ENCODE results near the gene MPV17. TPM values are rescaled to one million over a fixed set of nuclear protein-coding genes. Genes with fewer than 3 reads are reported as not detected.
"Not testable (repeated sequence)": the region's sequence is repeated elsewhere in the genome, so short reads cannot be mapped to it uniquely, and the experiment has no call there.

MPV17 gene
- total RNA-seq, 1 experiment from 2014 or later, result 77.4 TPM

GRCh38 chr2:27271631-27272340 lies 51.1 kb downstream of the MPV17 start:
- Mint-ChIP-seq H3K4me1 (ENCODE audit: low read depth, unreplicated experiment) (no peaks in the 10 kb centered on the region), H3K27me3 (ENCODE audit: unreplicated experiment) (peaks cover 33% of the 10 kb centered on the region), H3K36me3 (ENCODE audit: insufficient read depth, unreplicated experiment) (no peaks in the 10 kb centered on the region), H3K4me3 (ENCODE audit: low read depth, unreplicated experiment) (no peak overlapping the region), H3K27ac (ENCODE audit: unreplicated experiment) (no peak overlapping the region), H3K9me3 (ENCODE audit: low read depth, unreplicated experiment) (no peaks in the 10 kb centered on the region)
- no TSS peak for BruUV-seq (replicated peaks)
- intact Hi-C loops (cut with micrococcal nuclease; ENCODE audit: unreplicated experiment), result no loop called here
- TF ChIP-seq CTCF (IDR thresholded peaks at IDR 0.05; ENCODE audit: unreplicated experiment), result no peak
- CTCF ChIA-PET, result interaction anchor here (0.6 to 0.7 kb wide), 3 partner anchors 21 to 82 kb away, joined by 3 to 4 read pairs (median 3); no protein-coding TSS in a partner anchor
- DNase-seq, result no peak

GRCh38 chr2:27270670-27271069 lies 52.2 kb downstream of the MPV17 start:
- no peak overlapping the region for H3K4me3 Mint-ChIP-seq (ENCODE audit: low read depth, unreplicated experiment)
- no peaks in the 10 kb centered on the region for H3K36me3 Mint-ChIP-seq (ENCODE audit: insufficient read depth, unreplicated experiment)
- H3K27me3 Mint-ChIP-seq (ENCODE audit: unreplicated experiment), result peaks cover 22% of the 10 kb centered on the region
- TF ChIP-seq CTCF (IDR thresholded peaks at IDR 0.05; ENCODE audit: unreplicated experiment), result no peak
- H3K4me1 Mint-ChIP-seq (ENCODE audit: low read depth, unreplicated experiment), result no peaks in the 10 kb centered on the region
- no peaks in the 10 kb centered on the region for H3K9me3 Mint-ChIP-seq (ENCODE audit: low read depth, unreplicated experiment)
- BruUV-seq (replicated peaks), result no TSS peak
- H3K27ac Mint-ChIP-seq (ENCODE audit: unreplicated experiment), result no peak overlapping the region
- DNase-seq, result no peak
- intact Hi-C loops (cut with micrococcal nuclease; ENCODE audit: unreplicated experiment), result no loop called here
- CTCF ChIA-PET, result interaction anchor here (1.2 kb wide), 1 partner anchor 9 kb away, joined by 3 read pairs; no protein-coding TSS in a partner anchor

- Mint-ChIP-seq H3K4me1 (ENCODE audit: low read depth, unreplicated experiment) (no peaks in the 10 kb centered on the region), H3K27me3 (ENCODE audit: unreplicated experiment) (peaks cover 17% of the 10 kb centered on the region), H3K27ac (ENCODE audit: unreplicated experiment) (no peak overlapping the region), H3K9me3 (ENCODE audit: low read depth, unreplicated experiment) (no peaks in the 10 kb centered on the region), H3K36me3 (ENCODE audit: insufficient read depth, unreplicated experiment) (no peaks in the 10 kb centered on the region), H3K4me3 (ENCODE audit: low read depth, unreplicated experiment) (no peak overlapping the region)
- no peak for TF ChIP-seq CTCF (IDR thresholded peaks at IDR 0.05; ENCODE audit: unreplicated experiment)
- intact Hi-C loops (cut with micrococcal nuclease; ENCODE audit: unreplicated experiment), result no loop called here
- BruUV-seq (replicated peaks), result no TSS peak
- CTCF ChIA-PET, result interaction anchor here (1.2 kb wide), 1 partner anchor 10 kb away, joined by 3 read pairs; no protein-coding TSS in a partner anchor
- no peak for DNase-seq
Observed at GRCh38 chr2:27270131-27270530, 52.8 kb downstream of the MPV17 start.

- H3K27me3 Mint-ChIP-seq (ENCODE audit: unreplicated experiment); H3K4me3 Mint-ChIP-seq (ENCODE audit: low read depth, unreplicated experiment); H3K27ac Mint-ChIP-seq (ENCODE audit: unreplicated experiment); H3K36me3 Mint-ChIP-seq (ENCODE audit: insufficient read depth, unreplicated experiment); H3K4me1 Mint-ChIP-seq (ENCODE audit: low read depth, unreplicated experiment); BruUV-seq (replicated peaks); DNase-seq; intact Hi-C loops (cut with micrococcal nuclease; ENCODE audit: unreplicated experiment); H3K9me3 Mint-ChIP-seq (ENCODE audit: low read depth, unreplicated experiment): not testable (repeated sequence)
- CTCF ChIA-PET, result interaction anchor here (0.7 kb wide), 1 partner anchor 12 kb away, joined by 3 read pairs; no protein-coding TSS in a partner anchor
Observed at GRCh38 chr2:27268296-27268695, 54.6 kb downstream of the MPV17 start.

- H3K27me3 Mint-ChIP-seq (ENCODE audit: unreplicated experiment), result peaks cover 19% of the 10 kb centered on the region
- intact Hi-C loops (cut with micrococcal nuclease; ENCODE audit: unreplicated experiment), result no loop called here
- H3K4me3 Mint-ChIP-seq (ENCODE audit: low read depth, unreplicated experiment), result no peak overlapping the region
- no TSS peak for BruUV-seq (replicated peaks)
- H3K4me1 Mint-ChIP-seq (ENCODE audit: low read depth, unreplicated experiment), result peaks cover 7% of the 10 kb centered on the region
- CTCF ChIA-PET, result interaction anchor here (0.7 to 2.3 kb wide), 5 partner anchors 14 to 156 kb away, joined by 3 to 14 read pairs (median 4); partner anchors contain the start of gene TRIM54
- TF ChIP-seq CTCF (IDR thresholded peaks at IDR 0.05; ENCODE audit: unreplicated experiment), result no peak
- no peak for DNase-seq
- peaks cover 12% of the 10 kb centered on the region for H3K36me3 Mint-ChIP-seq (ENCODE audit: insufficient read depth, unreplicated experiment)
- no peak overlapping the region for H3K27ac Mint-ChIP-seq (ENCODE audit: unreplicated experiment)
- no peaks in the 10 kb centered on the region for H3K9me3 Mint-ChIP-seq (ENCODE audit: low read depth, unreplicated experiment)
Observed at GRCh38 chr2:27265536-27265870, 57.4 kb downstream of the MPV17 start.

Data from Calu3 (cell line).